OCI-LY7 (cell line): ENCODE data around the gene KRT39. TPM values are rescaled to one million over a fixed set of nuclear protein-coding genes. Genes with fewer than 3 reads are reported as not detected.

Experiments used
- BruUV-seq: library from RNA; stranded (reverse); fragments of 400-500 nt; replicated peaks from 2 replicates; lab custom pipeline; 2021; lab: Mats Ljungman, UMichigan
- CTCF ChIA-PET: fragments of 300-600 bp; sonication (Branson Sonifier 250); formaldehyde crosslinking; loops from one replicate; lab custom pipeline; 2022; ENCODE audit warnings: antibody characterized with exemption; ENCODE audit not compliant: unreplicated experiment; lab: Charles Lee
- POLR2A ChIA-PET: fragments of 300-600 bp; sonication (Branson Sonifier 250); formaldehyde crosslinking; loops from one replicate; lab custom pipeline; 2022; ENCODE audit warnings: antibody characterized with exemption; lab: Charles Lee
- DNase-seq: peaks from one replicate; pipeline ENCODE4 v3.0.0-alpha.2; 2015; ENCODE audit warnings: low spot score
- H2AFZ ChIP-seq: fragments of 200-600 bp; sonication (generic), shearing (Covaris generic); 2 replicates; pipeline ENCODE4 v1.6.1; 2014; ENCODE audit warnings: mild to moderate bottlenecking, antibody characterized with exemption, low read length, moderate library complexity
- H3K27ac ChIP-seq: fragments of 200-600 bp; sonication (generic); 2 replicates; pipeline ENCODE4 v1.5.1; 2014; ENCODE audit warnings: mixed run types, low read depth, mild to moderate bottlenecking, moderate library complexity, low read length, inconsistent platforms; ENCODE audit not compliant: poor library complexity, severe bottlenecking
- H3K36me3 ChIP-seq: fragments of 200-600 bp; sonication (generic); 2 replicates; pipeline ENCODE4 v1.6.1; 2014; ENCODE audit warnings: mild to moderate bottlenecking, antibody characterized with exemption, low read length, moderate library complexity, mixed read lengths; ENCODE audit not compliant: insufficient read depth
- H3K4me1 ChIP-seq: fragments of 200-600 bp; sonication (generic); 2 replicates; pipeline ENCODE4 v1.5.1; 2014; ENCODE audit warnings: mild to moderate bottlenecking, low read length; ENCODE audit not compliant: insufficient read depth, poor library complexity, severe bottlenecking
- H3K4me2 ChIP-seq: fragments of 200-600 bp; sonication (generic); 2 replicates; pipeline ENCODE4 v1.6.1; 2014; ENCODE audit warnings: mild to moderate bottlenecking, low read length
- H3K4me3 ChIP-seq: fragments of 200-600 bp; sonication (generic); 2 replicates; pipeline ENCODE4 v1.5.1; 2014; ENCODE audit warnings: mild to moderate bottlenecking, low read depth, low read length; ENCODE audit not compliant: poor library complexity, severe bottlenecking
- H3K79me2 ChIP-seq: fragments of 200-600 bp; sonication (generic); 2 replicates; pipeline ENCODE4 v1.6.1; 2016; ENCODE audit warnings: low read depth, mild to moderate bottlenecking, low read length, moderate library complexity, mixed read lengths; ENCODE audit not compliant: insufficient read depth
- H3K9me2 ChIP-seq: fragments of 200-600 bp; sonication (generic); 2 replicates; pipeline ENCODE4 v1.6.1; 2016; ENCODE audit warnings: mild to moderate bottlenecking, low read length, mixed read lengths; ENCODE audit not compliant: insufficient read depth
- H3K9me3 ChIP-seq: fragments of 200-600 bp; sonication (generic); 2 replicates; pipeline ENCODE4 v1.6.1; 2014; ENCODE audit warnings: mild to moderate bottlenecking, mixed run types, low read length, mixed read lengths
- H4K20me1 ChIP-seq: fragments of 200-600 bp; sonication (generic); 2 replicates; pipeline ENCODE4 v1.6.1; 2014; ENCODE audit warnings: mild to moderate bottlenecking, antibody characterized with exemption, low read length, moderate library complexity, mixed read lengths; ENCODE audit not compliant: insufficient read depth
- EZH2phosphoT487 ChIP-seq: fragments of 200-600 bp; sonication (generic); IDR thresholded peaks from 2 replicates; pipeline ENCODE4 v1.6.1; 2018; ENCODE audit warnings: low read depth, borderline replicate concordance, mild to moderate bottlenecking, mixed run types, antibody characterized with exemption, low read length, moderate library complexity, mixed read lengths
- intact Hi-C: fragments of 100-400 bp; cut with micrococcal nuclease; formaldehyde crosslinking; loops from one replicate; pipeline ENCODE4 v1.10.0; 2022; ENCODE audit not compliant: unreplicated experiment
- total RNA-seq, 2 experiments: library from RNA; depleted of rRNA in 1 of 2; stranded (reverse); fragments of >200 nt in 1 of 2; shearing (Covaris generic) in 1 of 2; gene quantifications; 2 replicates each; pipeline ENCODE4 v1.2.3, GENCODE V29; 2014 to 2022
- TF ChIP-seq, protein P1 (sequence below): fragments of 200-600 bp; sonication (generic); conservative IDR thresholded peaks from 2 replicates; pipeline ENCODE4 v1.5.1; 2014; ENCODE audit warnings: mild to moderate bottlenecking, antibody characterized with exemption, low read length, moderate library complexity, mixed read lengths

KRT39 gene
- total RNA-seq, 2 experiments from 2014 or later = not detected

DNA sequence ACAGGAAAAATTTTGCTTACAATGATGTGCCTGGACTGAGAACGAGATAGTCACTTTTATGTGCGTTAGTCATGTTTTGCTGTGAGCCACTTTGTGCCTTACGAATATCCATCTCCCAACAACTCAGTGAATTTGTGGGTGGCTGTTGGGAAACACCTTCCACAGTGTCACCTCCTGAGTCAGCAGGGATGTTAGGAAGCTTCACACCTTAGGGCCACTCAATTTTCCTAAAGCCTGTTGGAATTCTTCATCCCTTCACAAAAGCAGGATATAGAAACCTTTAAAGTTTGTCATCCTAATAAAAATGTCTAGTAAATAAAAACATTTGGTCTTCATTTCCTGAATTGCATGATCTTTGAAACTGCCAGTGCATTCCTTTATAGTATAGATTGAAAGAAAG lies 46.4 kb upstream of the KRT39 start:
- H2AFZ ChIP-seq = no peak overlapping the region
- DNase-seq = no peak
- H3K36me3 ChIP-seq = no peaks in the 10 kb centered on the region
- BruUV-seq = no TSS peak
- ChIA-PET CTCF (no interaction called here), POLR2A (no interaction called here)
- no peaks in the 10 kb centered on the region for H3K79me2 ChIP-seq
- no peak overlapping the region for H3K4me3 ChIP-seq
- H3K4me1 ChIP-seq = no peaks in the 10 kb centered on the region
- no peaks in the 10 kb centered on the region for H4K20me1 ChIP-seq
- no peaks in the 10 kb centered on the region for H3K9me3 ChIP-seq
- H3K27ac ChIP-seq = no peak overlapping the region
- no peaks in the 10 kb centered on the region for H3K9me2 ChIP-seq
- intact Hi-C loops = no loop called here
- no peak overlapping the region for H3K4me2 ChIP-seq
- TF ChIP-seq EZH2phosphoT487 = no peak
- TF ChIP-seq, protein P1, sequence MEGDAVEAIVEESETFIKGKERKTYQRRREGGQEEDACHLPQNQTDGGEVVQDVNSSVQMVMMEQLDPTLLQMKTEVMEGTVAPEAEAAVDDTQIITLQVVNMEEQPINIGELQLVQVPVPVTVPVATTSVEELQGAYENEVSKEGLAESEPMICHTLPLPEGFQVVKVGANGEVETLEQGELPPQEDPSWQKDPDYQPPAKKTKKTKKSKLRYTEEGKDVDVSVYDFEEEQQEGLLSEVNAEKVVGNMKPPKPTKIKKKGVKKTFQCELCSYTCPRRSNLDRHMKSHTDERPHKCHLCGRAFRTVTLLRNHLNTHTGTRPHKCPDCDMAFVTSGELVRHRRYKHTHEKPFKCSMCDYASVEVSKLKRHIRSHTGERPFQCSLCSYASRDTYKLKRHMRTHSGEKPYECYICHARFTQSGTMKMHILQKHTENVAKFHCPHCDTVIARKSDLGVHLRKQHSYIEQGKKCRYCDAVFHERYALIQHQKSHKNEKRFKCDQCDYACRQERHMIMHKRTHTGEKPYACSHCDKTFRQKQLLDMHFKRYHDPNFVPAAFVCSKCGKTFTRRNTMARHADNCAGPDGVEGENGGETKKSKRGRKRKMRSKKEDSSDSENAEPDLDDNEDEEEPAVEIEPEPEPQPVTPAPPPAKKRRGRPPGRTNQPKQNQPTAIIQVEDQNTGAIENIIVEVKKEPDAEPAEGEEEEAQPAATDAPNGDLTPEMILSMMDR = no peak

GRCh38 chr17:41012326-41013120 lies 45.8 kb upstream of the KRT39 start:
- Histone ChIP-seq H3K36me3 (no peaks in the 10 kb centered on the region), H3K9me2 (no peaks in the 10 kb centered on the region), H3K79me2 (no peaks in the 10 kb centered on the region), H3K4me3 (no peak overlapping the region), H2AFZ (no peak overlapping the region), H4K20me1 (no peaks in the 10 kb centered on the region), H3K4me1 (no peaks in the 10 kb centered on the region), H3K4me2 (no peak overlapping the region), H3K9me3 (no peaks in the 10 kb centered on the region), H3K27ac (no peak overlapping the region)
- intact Hi-C loops = no loop called here
- DNase-seq = no peak
- no peak for TF ChIP-seq EZH2phosphoT487
- TF ChIP-seq, protein P1 = no peak
- BruUV-seq = no TSS peak
- CTCF ChIA-PET = no interaction called here
- POLR2A ChIA-PET = no interaction called here

GRCh38 chr17:41010441-41010840 lies 43.7 kb upstream of the KRT39 start:
- Histone ChIP-seq H2AFZ (no peak overlapping the region), H3K4me2 (no peak overlapping the region), H3K9me2 (no peaks in the 10 kb centered on the region), H3K36me3 (no peaks in the 10 kb centered on the region), H3K79me2 (no peaks in the 10 kb centered on the region), H3K27ac (no peak overlapping the region), H4K20me1 (no peaks in the 10 kb centered on the region), H3K4me3 (no peak overlapping the region), H3K4me1 (no peaks in the 10 kb centered on the region), H3K9me3 (no peaks in the 10 kb centered on the region)
- TF ChIP-seq EZH2phosphoT487 = no peak
- TF ChIP-seq, protein P1 = no peak
- no peak for DNase-seq
- no TSS peak for BruUV-seq
- intact Hi-C loops = no loop called here
- ChIA-PET CTCF (no interaction called here), POLR2A (no interaction called here)
